HEK293 (cell line): Measurements from ENCODE around the gene POLD4.
"Not testable (repeated sequence)": the region's sequence is repeated elsewhere in the genome, so short reads cannot be mapped to it uniquely, and the experiment has no call there.

ENCODE experiments used
- CTCF ChIA-PET: fragments of 350-600 bp; formaldehyde crosslinking; extraction: SDS; loops from one replicate; lab custom pipeline; 2021; ENCODE audit warnings: antibody characterized with exemption; lab: Yijun Ruan, JAX
- POLR2A ChIA-PET: fragments of 300-600 bp; formaldehyde crosslinking; extraction: SDS; loops from one replicate; lab custom pipeline; 2020; ENCODE audit warnings: antibody characterized with exemption, inconsistent platforms; lab: Yijun Ruan, JAX
- H3K27ac ChIP-seq: fragments of 200-500 bp; sonication (Bioruptor generic); 2 replicates; pipeline ENCODE4 v1.5.1; 2014; ENCODE audit warnings: low read depth, low read length, control low read depth, inconsistent platforms; ENCODE audit errors: extremely low read depth
- H3K36me3 ChIP-seq, 2 experiments: fragments of 200-500 bp in 1 of 2; sonication (Bioruptor generic) in 1 of 2; 1 replicate in 1 of 2; 2 replicates in 1 of 2; pipeline ENCODE4 v1.5.1; 2014 to 2017; ENCODE audit warnings: inconsistent platforms in 2 of 2, low read length in 2 of 2; ENCODE audit not compliant: control insufficient read depth in 2 of 2, insufficient read depth in 1 of 2
- H3K4me1 ChIP-seq: fragments of 200-500 bp; sonication (Bioruptor generic); 2 replicates; pipeline ENCODE4 v1.5.1; 2014; ENCODE audit warnings: mild to moderate bottlenecking, low read length, inconsistent platforms; ENCODE audit not compliant: control insufficient read depth, insufficient read depth
- H3K4me3 ChIP-seq: 2 replicates; pipeline ENCODE4 v1.5.1; 2011; ENCODE audit warnings: low read depth, mild to moderate bottlenecking, control low read depth, low read length, moderate library complexity
- H3K9me3 ChIP-seq: fragments of 200-500 bp; sonication (Bioruptor generic); 2 replicates; pipeline ENCODE4 v1.5.1; 2014; ENCODE audit warnings: low read depth, low read length, inconsistent platforms; ENCODE audit not compliant: control insufficient read depth, insufficient read depth
- OSR2 ChIP-seq: fragments of 450-650 bp; formaldehyde crosslinking; IDR thresholded peaks from 2 replicates; pipeline ENCODE4 v1.5.1; 2016; ENCODE audit warnings: missing biosample characterization, missing genetic modification characterization
- ZBTB17 ChIP-seq: fragments of 450-650 bp; formaldehyde crosslinking; IDR thresholded peaks from 2 replicates; pipeline ENCODE4 v1.5.1; 2016; ENCODE audit warnings: missing biosample characterization, missing genetic modification characterization
- ZFP37 ChIP-seq: fragments of 450-650 bp; formaldehyde crosslinking; IDR thresholded peaks from 2 replicates; pipeline ENCODE4 v1.5.1; 2016; ENCODE audit warnings: missing biosample characterization, missing genetic modification characterization
- ZNF155 ChIP-seq: fragments of 450-650 bp; formaldehyde crosslinking; IDR thresholded peaks from 2 replicates; pipeline ENCODE4 v1.5.1; 2016; ENCODE audit warnings: missing biosample characterization, missing genetic modification characterization
- ZNF16 ChIP-seq: fragments of 450-650 bp; formaldehyde crosslinking; IDR thresholded peaks from 2 replicates; pipeline ENCODE4 v1.5.1; 2016; ENCODE audit warnings: low read depth, missing biosample characterization, missing genetic modification characterization
- ZNF2 ChIP-seq: fragments of 450-650 bp; formaldehyde crosslinking; IDR thresholded peaks from 2 replicates; pipeline ENCODE4 v1.5.1; 2016; ENCODE audit warnings: missing biosample characterization, missing genetic modification characterization
- ZNF24 ChIP-seq: fragments of 450-650 bp; formaldehyde crosslinking; IDR thresholded peaks from 2 replicates; pipeline ENCODE4 v1.5.1; 2016; ENCODE audit warnings: missing biosample characterization, missing genetic modification characterization
- ZNF324 ChIP-seq: fragments of 450-650 bp; formaldehyde crosslinking; IDR thresholded peaks from 2 replicates; pipeline ENCODE4 v1.5.1; 2016; ENCODE audit warnings: missing biosample characterization, missing genetic modification characterization
- ZNF341 ChIP-seq: fragments of 450-650 bp; formaldehyde crosslinking; IDR thresholded peaks from 2 replicates; pipeline ENCODE4; 2016; ENCODE audit warnings: low read depth, missing biosample characterization, missing genetic modification characterization
- ZNF366 ChIP-seq: fragments of 450-650 bp; formaldehyde crosslinking; conservative IDR thresholded peaks from 2 replicates; pipeline ENCODE4 v1.5.1; 2016; ENCODE audit warnings: missing biosample characterization, missing genetic modification characterization
- ZNF529 ChIP-seq: fragments of 450-650 bp; formaldehyde crosslinking; IDR thresholded peaks from 2 replicates; pipeline ENCODE4 v1.5.1; 2017; ENCODE audit warnings: missing genetic modification characterization, missing biosample characterization; ENCODE audit not compliant: insufficient replicate concordance
- ZNF544 ChIP-seq: fragments of 450-650 bp; formaldehyde crosslinking; IDR thresholded peaks from 2 replicates; pipeline ENCODE4 v1.5.0; 2017; ENCODE audit warnings: missing biosample characterization, missing genetic modification characterization
- ZNF560 ChIP-seq: fragments of 450-650 bp; formaldehyde crosslinking; IDR thresholded peaks from 2 replicates; pipeline ENCODE4 v1.5.1; 2017; ENCODE audit warnings: missing biosample characterization, missing genetic modification characterization, borderline replicate concordance
- ZNF624 ChIP-seq: fragments of 450-650 bp; formaldehyde crosslinking; IDR thresholded peaks from 2 replicates; pipeline ENCODE4 v1.5.1; 2017; ENCODE audit warnings: missing biosample characterization, missing genetic modification characterization
- ZNF629 ChIP-seq: fragments of 450-650 bp; formaldehyde crosslinking; IDR thresholded peaks from 2 replicates; pipeline ENCODE4 v1.5.1; 2017; ENCODE audit warnings: missing biosample characterization, missing genetic modification characterization
- ZNF654 ChIP-seq: fragments of 450-650 bp; formaldehyde crosslinking; IDR thresholded peaks from 2 replicates; pipeline ENCODE4 v1.5.1; 2016; ENCODE audit warnings: low read depth, missing biosample characterization, missing genetic modification characterization
- ZNF707 ChIP-seq: fragments of 450-650 bp; formaldehyde crosslinking; IDR thresholded peaks from 2 replicates; pipeline ENCODE4 v1.5.1; 2016; ENCODE audit warnings: missing biosample characterization, missing genetic modification characterization
- ZNF76 ChIP-seq: fragments of 450-650 bp; formaldehyde crosslinking; IDR thresholded peaks from 2 replicates; pipeline ENCODE4; 2016; ENCODE audit warnings: low read depth, missing biosample characterization, missing genetic modification characterization, borderline replicate concordance
- ZNF792 ChIP-seq: fragments of 450-650 bp; formaldehyde crosslinking; IDR thresholded peaks from 2 replicates; pipeline ENCODE4 v1.5.1; 2016; ENCODE audit warnings: missing biosample characterization, missing genetic modification characterization
- ZNF843 ChIP-seq: fragments of 450-650 bp; formaldehyde crosslinking; IDR thresholded peaks from 2 replicates; pipeline ENCODE4 v1.5.1; 2016; ENCODE audit warnings: missing biosample characterization, missing genetic modification characterization
- ZSCAN16 ChIP-seq: fragments of 450-650 bp; formaldehyde crosslinking; IDR thresholded peaks from 2 replicates; pipeline ENCODE4 v1.5.1; 2016; ENCODE audit warnings: missing biosample characterization, missing genetic modification characterization
- TF ChIP-seq, protein P1 (sequence below): fragments of 450-650 bp; formaldehyde crosslinking; IDR thresholded peaks from 2 replicates; pipeline ENCODE4 v1.5.1; 2016; ENCODE audit warnings: missing biosample characterization, missing genetic modification characterization
- TF ChIP-seq, protein P2 (sequence below): fragments of 450-650 bp; formaldehyde crosslinking; IDR thresholded peaks from 2 replicates; pipeline ENCODE4 v1.5.1; 2016; ENCODE audit warnings: missing biosample characterization, missing genetic modification characterization
- TF ChIP-seq, protein P3 (sequence below): fragments of 450-650 bp; formaldehyde crosslinking; IDR thresholded peaks from 2 replicates; pipeline ENCODE4 v1.5.1; 2016; ENCODE audit warnings: missing biosample characterization, missing genetic modification characterization, low read depth
- TF ChIP-seq, protein P4 (sequence below): fragments of 450-650 bp; formaldehyde crosslinking; IDR thresholded peaks from 2 replicates; pipeline ENCODE4 v1.5.1; 2016; ENCODE audit warnings: missing biosample characterization, missing genetic modification characterization

Gene POLD4

DNA sequence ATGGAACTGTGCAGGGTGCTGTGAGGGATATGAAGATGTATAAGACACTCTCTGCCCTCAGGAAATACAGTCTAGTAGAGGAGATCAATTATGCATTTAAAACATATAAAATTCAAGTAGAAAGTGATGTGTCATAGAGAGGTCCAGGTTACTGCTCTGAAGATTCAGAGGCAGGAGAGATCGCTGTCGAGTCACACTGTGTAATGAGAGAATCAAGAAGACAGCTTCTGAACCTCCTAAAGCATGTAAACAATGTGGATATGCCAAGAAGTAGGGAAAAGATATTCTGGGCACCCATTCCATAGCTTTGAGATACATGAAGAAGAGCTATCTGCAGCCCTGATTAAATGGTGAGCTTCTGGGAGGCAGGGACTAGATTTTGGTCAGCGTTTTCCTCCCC lies 33.3 kb downstream of the POLD4 start:
- ChIA-PET POLR2A (no interaction called here), CTCF (interaction anchor here (0.6 to 11.2 kb wide), 6 partner anchors 25 to 80 kb away, joined by 3 to 104 read pairs (median 4); no protein-coding TSS in a partner anchor)

DNA sequence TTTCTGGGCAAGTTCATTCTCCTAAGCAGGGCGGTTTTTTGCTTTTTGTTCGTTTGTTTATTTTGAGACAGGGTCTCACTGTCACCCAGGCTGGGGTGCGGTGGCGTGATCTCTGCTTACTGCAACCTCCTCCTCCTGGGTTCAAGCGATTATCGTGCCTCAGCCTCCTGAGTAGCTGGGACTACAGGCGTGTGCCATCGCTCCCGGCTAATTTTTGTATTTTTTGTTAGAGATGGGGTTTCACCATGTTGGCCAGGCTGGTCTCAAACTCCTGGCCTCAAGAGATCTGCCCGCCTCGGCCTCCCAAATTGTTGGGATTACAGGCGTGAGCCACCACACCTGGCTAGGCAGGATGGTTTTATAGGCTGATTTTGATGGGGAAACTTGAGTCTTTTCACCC lies 34.5 kb downstream of the POLD4 start:
- H3K9me3 ChIP-seq, POLR2A ChIA-PET, H3K4me3 ChIP-seq, H3K27ac ChIP-seq, H3K4me1 ChIP-seq: not testable (repeated sequence)
- CTCF ChIA-PET, result interaction anchor here (0.7 to 11.2 kb wide), 3 partner anchors 30 to 56 kb away, joined by 3 to 104 read pairs (median 8); no protein-coding TSS in a partner anchor
- peaks cover 0 to 16% of the 10 kb centered on the region in 2 experiments; a peak in 1 of 3 replicates for H3K36me3 ChIP-seq

More for the DNA sequence above, 33.3 kb downstream of the POLD4 start:
- H3K4me1 ChIP-seq, result no peaks in the 10 kb centered on the region
- TF ChIP-seq ZNF2 (tag by site-specific recombination) (no peak), ZBTB17 (tag by site-specific recombination) (no peak), ZNF544 (tag by site-specific recombination) (no peak), ZNF707 (tag by site-specific recombination) (no peak), ZNF560 (tag by site-specific recombination) (no peak), ZNF629 (tag by site-specific recombination) (no peak), ZNF76 (no peak), ZNF24 (tag by site-specific recombination) (no peak), ZNF654 (no peak), ZNF624 (tag by site-specific recombination) (no peak), ZSCAN16 (no peak)
- TF ChIP-seq, protein P1, sequence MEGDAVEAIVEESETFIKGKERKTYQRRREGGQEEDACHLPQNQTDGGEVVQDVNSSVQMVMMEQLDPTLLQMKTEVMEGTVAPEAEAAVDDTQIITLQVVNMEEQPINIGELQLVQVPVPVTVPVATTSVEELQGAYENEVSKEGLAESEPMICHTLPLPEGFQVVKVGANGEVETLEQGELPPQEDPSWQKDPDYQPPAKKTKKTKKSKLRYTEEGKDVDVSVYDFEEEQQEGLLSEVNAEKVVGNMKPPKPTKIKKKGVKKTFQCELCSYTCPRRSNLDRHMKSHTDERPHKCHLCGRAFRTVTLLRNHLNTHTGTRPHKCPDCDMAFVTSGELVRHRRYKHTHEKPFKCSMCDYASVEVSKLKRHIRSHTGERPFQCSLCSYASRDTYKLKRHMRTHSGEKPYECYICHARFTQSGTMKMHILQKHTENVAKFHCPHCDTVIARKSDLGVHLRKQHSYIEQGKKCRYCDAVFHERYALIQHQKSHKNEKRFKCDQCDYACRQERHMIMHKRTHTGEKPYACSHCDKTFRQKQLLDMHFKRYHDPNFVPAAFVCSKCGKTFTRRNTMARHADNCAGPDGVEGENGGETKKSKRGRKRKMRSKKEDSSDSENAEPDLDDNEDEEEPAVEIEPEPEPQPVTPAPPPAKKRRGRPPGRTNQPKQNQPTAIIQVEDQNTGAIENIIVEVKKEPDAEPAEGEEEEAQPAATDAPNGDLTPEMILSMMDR (tag by site-specific recombination), result no peak
- TF ChIP-seq, protein P2, sequence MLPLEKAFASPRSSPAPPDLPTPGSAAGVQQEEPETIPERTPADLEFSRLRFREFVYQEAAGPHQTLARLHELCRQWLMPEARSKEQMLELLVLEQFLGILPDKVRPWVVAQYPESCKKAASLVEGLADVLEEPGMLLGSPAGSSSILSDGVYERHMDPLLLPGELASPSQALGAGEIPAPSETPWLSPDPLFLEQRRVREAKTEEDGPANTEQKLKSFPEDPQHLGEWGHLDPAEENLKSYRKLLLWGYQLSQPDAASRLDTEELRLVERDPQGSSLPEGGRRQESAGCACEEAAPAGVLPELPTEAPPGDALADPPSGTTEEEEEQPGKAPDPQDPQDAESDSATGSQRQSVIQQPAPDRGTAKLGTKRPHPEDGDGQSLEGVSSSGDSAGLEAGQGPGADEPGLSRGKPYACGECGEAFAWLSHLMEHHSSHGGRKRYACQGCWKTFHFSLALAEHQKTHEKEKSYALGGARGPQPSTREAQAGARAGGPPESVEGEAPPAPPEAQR, result no peak
- TF ChIP-seq, protein P3, sequence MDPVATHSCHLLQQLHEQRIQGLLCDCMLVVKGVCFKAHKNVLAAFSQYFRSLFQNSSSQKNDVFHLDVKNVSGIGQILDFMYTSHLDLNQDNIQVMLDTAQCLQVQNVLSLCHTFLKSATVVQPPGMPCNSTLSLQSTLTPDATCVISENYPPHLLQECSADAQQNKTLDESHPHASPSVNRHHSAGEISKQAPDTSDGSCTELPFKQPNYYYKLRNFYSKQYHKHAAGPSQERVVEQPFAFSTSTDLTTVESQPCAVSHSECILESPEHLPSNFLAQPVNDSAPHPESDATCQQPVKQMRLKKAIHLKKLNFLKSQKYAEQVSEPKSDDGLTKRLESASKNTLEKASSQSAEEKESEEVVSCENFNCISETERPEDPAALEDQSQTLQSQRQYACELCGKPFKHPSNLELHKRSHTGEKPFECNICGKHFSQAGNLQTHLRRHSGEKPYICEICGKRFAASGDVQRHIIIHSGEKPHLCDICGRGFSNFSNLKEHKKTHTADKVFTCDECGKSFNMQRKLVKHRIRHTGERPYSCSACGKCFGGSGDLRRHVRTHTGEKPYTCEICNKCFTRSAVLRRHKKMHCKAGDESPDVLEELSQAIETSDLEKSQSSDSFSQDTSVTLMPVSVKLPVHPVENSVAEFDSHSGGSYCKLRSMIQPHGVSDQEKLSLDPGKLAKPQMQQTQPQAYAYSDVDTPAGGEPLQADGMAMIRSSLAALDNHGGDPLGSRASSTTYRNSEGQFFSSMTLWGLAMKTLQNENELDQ, result no peak
- TF ChIP-seq, all 188 proteins: peak for 0
- H3K36me3 ChIP-seq, result peaks cover 0 to 16% of the 10 kb centered on the region in 2 experiments; a peak in 1 of 3 replicates
- H3K4me3 ChIP-seq, result no peak overlapping the region
- H3K27ac ChIP-seq, result no peak overlapping the region
- no peaks in the 10 kb centered on the region for H3K9me3 ChIP-seq

DNA sequence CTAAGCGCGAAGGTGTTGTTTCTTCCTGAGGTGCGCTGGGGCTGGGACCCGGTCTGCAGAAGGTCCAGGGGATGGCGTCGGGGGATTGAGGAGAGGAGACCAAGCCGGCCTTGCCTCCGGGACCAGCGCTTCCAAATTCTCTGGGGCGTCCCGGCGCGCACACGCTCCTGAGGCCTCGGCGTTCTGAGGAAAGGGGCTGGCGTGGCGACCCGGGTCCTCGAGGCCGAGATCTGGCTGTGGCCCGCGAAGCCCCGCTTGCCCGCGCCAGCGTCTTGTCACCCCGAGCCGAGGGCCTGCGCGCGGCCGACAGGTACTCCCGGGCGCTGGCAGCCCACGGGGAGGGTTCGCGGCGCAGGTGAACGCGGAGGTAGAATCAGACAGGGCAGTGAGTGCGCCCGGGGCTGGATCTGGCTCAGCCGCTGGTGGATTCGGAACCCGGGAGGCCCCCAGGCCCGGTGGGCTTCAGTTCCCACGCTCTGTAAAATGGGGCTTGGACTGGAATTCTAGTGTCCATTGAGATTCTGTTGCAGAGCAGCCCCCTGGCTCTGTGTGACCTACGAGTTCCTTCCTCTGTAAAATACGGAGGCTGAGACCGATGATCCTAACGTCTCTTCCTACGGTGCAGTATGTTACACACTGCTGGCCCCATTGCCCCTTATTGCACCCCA lies 35.3 kb downstream of the POLD4 start:
- Histone ChIP-seq H3K4me1 (no peaks in the 10 kb centered on the region), H3K9me3 (no peaks in the 10 kb centered on the region), H3K36me3 (peaks cover 0 to 16% of the 10 kb centered on the region in 2 experiments; a peak in 1 of 3 replicates), H3K4me3 (peak overlapping the region; percentile 75), H3K27ac (no peak overlapping the region; the same call in 1 of the 2 replicates)
- CTCF ChIA-PET, result interaction anchor here (0.5 to 11.2 kb wide), 26 partner anchors 9 to 285 kb away, joined by 3 to 104 read pairs (median 4); partner anchors contain the start of genes ANKRD13D, GRK2 and SSH3
- POLR2A ChIA-PET, result interaction anchor here (0.6 to 2.6 kb wide), 21 partner anchors 14 to 879 kb away, joined by 3 to 32 read pairs (median 5); partner anchors contain the start of genes AIP, ANKRD13D, GRK2 and KDM2A
- TF ChIP-seq ZNF792 (tag by site-specific recombination) (no peak), ZNF16 (tag by site-specific recombination) (no peak), ZNF366 (tag by site-specific recombination) (no peak), OSR2 (no peak), ZNF529 (no peak), ZFP37 (no peak), ZNF629 (tag by site-specific recombination) (no peak), ZNF155 (no peak), ZNF341 (tag by site-specific recombination) (no peak), ZNF324 (tag by site-specific recombination) (no peak), ZNF843 (tag by site-specific recombination) (no peak)
- TF ChIP-seq, protein P4, sequence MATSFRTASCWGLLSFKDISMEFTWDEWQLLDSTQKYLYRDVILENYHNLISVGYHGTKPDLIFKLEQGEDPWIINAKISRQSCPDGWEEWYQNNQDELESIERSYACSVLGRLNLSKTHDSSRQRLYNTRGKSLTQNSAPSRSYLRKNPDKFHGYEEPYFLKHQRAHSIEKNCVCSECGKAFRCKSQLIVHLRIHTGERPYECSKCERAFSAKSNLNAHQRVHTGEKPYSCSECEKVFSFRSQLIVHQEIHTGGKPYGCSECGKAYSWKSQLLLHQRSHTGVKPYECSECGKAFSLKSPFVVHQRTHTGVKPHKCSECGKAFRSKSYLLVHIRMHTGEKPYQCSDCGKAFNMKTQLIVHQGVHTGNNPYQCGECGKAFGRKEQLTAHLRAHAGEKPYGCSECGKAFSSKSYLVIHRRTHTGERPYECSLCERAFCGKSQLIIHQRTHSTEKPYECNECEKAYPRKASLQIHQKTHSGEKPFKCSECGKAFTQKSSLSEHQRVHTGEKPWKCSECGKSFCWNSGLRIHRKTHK (tag by site-specific recombination), result no peak
